ENCODE data around the gene SNIP1.

DNA sequence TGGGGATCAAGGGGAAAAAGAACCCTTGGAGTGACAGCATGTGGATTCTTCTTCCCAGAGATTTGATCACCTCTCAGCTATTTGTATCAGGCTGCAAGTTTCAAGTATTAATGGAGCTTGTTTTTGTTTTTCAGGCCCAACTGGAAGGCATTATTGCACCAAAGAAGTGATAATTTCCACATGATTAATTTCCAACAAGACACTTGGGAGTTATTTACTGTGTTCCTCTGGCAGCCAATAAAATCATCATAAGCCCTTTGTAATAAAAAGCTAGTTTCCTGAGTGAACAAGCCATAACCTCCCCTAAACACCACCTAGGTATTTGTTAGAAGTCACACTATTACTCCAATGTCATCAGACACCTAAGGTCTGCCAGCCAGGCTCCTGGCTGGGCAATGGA, 10.8 kb upstream of the SNIP1 start:
- TF ChIP-seq, protein P1, sequence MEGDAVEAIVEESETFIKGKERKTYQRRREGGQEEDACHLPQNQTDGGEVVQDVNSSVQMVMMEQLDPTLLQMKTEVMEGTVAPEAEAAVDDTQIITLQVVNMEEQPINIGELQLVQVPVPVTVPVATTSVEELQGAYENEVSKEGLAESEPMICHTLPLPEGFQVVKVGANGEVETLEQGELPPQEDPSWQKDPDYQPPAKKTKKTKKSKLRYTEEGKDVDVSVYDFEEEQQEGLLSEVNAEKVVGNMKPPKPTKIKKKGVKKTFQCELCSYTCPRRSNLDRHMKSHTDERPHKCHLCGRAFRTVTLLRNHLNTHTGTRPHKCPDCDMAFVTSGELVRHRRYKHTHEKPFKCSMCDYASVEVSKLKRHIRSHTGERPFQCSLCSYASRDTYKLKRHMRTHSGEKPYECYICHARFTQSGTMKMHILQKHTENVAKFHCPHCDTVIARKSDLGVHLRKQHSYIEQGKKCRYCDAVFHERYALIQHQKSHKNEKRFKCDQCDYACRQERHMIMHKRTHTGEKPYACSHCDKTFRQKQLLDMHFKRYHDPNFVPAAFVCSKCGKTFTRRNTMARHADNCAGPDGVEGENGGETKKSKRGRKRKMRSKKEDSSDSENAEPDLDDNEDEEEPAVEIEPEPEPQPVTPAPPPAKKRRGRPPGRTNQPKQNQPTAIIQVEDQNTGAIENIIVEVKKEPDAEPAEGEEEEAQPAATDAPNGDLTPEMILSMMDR (IDR thresholded peaks at IDR 0.05; ENCODE audit: insufficient read depth, low read length), result no peak
- no peak for TF ChIP-seq POLR2AphosphoS5 (IDR thresholded peaks at IDR 0.05; ENCODE audit: low read depth)
- TF ChIP-seq, protein P2, sequence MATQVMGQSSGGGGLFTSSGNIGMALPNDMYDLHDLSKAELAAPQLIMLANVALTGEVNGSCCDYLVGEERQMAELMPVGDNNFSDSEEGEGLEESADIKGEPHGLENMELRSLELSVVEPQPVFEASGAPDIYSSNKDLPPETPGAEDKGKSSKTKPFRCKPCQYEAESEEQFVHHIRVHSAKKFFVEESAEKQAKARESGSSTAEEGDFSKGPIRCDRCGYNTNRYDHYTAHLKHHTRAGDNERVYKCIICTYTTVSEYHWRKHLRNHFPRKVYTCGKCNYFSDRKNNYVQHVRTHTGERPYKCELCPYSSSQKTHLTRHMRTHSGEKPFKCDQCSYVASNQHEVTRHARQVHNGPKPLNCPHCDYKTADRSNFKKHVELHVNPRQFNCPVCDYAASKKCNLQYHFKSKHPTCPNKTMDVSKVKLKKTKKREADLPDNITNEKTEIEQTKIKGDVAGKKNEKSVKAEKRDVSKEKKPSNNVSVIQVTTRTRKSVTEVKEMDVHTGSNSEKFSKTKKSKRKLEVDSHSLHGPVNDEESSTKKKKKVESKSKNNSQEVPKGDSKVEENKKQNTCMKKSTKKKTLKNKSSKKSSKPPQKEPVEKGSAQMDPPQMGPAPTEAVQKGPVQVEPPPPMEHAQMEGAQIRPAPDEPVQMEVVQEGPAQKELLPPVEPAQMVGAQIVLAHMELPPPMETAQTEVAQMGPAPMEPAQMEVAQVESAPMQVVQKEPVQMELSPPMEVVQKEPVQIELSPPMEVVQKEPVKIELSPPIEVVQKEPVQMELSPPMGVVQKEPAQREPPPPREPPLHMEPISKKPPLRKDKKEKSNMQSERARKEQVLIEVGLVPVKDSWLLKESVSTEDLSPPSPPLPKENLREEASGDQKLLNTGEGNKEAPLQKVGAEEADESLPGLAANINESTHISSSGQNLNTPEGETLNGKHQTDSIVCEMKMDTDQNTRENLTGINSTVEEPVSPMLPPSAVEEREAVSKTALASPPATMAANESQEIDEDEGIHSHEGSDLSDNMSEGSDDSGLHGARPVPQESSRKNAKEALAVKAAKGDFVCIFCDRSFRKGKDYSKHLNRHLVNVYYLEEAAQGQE (IDR thresholded peaks at IDR 0.05; ENCODE audit: insufficient replicate concordance, low read depth), result no peak
- TF ChIP-seq GABPA (IDR thresholded peaks at IDR 0.05; ENCODE audit: low read depth), result no peak
- TF ChIP-seq SPI1 (IDR thresholded peaks at IDR 0.05; ENCODE audit: borderline replicate concordance, low read depth), result no peak

Data from HL-60 (cell line).